ENCODE results near the gene EZR.

Gene EZR

DNA sequence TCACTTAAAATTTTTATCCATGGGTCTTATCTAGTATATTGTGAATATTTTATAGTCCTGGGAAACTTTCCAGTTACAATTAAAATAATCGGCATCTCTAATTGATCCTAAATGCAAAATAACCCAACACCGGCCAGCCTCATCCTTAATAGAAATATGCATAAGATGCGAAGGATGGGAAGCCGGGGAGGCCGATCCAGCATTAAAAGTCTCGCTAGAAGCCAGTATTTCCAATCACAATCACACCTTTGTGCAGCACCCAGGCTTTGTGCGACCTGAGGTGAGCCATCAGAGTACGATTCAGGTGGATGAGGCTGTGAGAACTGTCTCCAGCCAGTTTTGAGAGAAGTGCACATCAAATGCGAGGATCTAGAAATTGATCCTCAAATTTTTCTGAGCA lies 65.4 kb downstream of the EZR start:
- DNase-seq (ENCODE audit: low spot score) = no peak
- H3K27ac ChIP-seq = no peak overlapping the region
- TF ChIP-seq, protein P1, sequence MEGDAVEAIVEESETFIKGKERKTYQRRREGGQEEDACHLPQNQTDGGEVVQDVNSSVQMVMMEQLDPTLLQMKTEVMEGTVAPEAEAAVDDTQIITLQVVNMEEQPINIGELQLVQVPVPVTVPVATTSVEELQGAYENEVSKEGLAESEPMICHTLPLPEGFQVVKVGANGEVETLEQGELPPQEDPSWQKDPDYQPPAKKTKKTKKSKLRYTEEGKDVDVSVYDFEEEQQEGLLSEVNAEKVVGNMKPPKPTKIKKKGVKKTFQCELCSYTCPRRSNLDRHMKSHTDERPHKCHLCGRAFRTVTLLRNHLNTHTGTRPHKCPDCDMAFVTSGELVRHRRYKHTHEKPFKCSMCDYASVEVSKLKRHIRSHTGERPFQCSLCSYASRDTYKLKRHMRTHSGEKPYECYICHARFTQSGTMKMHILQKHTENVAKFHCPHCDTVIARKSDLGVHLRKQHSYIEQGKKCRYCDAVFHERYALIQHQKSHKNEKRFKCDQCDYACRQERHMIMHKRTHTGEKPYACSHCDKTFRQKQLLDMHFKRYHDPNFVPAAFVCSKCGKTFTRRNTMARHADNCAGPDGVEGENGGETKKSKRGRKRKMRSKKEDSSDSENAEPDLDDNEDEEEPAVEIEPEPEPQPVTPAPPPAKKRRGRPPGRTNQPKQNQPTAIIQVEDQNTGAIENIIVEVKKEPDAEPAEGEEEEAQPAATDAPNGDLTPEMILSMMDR (conservative IDR thresholded peaks at IDR 0.05; ENCODE audit: low read depth) = no peak
- POLR2A ChIA-PET (ENCODE audit: low non-redundant PET) = no interaction called here
- CTCF ChIA-PET = no interaction called here

DNA sequence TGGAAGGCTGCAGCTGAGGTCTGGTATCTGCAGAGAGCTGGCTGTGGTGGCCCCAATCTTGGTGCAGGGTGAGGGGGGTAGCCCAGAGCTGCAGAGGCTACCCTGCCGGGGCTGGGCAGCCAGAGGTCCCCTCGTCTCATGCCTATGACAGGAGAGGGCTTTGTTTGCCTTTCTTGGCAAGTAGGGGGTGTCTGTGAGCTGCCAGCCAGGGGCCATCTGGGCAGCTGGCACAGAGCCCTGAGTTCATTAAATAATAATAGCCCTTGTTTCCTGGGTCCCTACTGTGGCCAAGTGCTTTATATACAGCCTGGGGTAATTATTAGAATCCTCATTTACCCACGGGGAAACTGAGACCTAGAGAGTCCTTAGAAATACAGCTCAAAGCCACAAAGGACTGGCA lies 66.6 kb downstream of the EZR start:
- CTCF ChIA-PET = interaction anchor here (0.6 kb wide), 1 partner anchor 186 kb away, joined by 4 read pairs; no protein-coding TSS in a partner anchor
- no peak for DNase-seq (ENCODE audit: low spot score)
- TF ChIP-seq, protein P1 (conservative IDR thresholded peaks at IDR 0.05; ENCODE audit: low read depth) = no peak
- POLR2A ChIA-PET (ENCODE audit: low non-redundant PET) = no interaction called here
- no peak overlapping the region for H3K27ac ChIP-seq

DNA sequence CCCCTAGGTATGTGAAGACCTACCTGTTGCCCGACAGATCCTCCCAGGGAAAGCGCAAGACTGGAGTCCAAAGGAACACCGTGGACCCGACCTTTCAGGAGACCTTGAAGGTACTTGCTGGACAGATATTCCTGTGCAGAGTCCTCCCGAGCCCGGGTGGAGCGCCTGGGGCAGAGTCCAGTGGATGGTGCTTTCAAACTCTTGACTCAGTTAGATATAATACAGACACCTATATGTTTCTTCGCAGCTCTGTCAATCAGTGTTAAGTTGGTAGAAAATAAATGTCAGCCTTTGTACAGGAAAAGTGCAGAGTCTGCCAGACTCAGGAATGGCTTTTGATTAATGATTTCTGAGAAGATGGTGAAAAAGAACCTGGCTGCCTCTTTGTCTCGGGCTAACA lies 67.2 kb downstream of the EZR start:
- CTCF ChIA-PET = interaction anchor here (0.6 kb wide), 1 partner anchor 187 kb away, joined by 4 read pairs; no protein-coding TSS in a partner anchor
- POLR2A ChIA-PET (ENCODE audit: low non-redundant PET) = no interaction called here
- DNase-seq (ENCODE audit: low spot score) = no peak
- TF ChIP-seq, protein P1 (conservative IDR thresholded peaks at IDR 0.05; ENCODE audit: low read depth) = no peak
- no peak overlapping the region for H3K27ac ChIP-seq

DNA sequence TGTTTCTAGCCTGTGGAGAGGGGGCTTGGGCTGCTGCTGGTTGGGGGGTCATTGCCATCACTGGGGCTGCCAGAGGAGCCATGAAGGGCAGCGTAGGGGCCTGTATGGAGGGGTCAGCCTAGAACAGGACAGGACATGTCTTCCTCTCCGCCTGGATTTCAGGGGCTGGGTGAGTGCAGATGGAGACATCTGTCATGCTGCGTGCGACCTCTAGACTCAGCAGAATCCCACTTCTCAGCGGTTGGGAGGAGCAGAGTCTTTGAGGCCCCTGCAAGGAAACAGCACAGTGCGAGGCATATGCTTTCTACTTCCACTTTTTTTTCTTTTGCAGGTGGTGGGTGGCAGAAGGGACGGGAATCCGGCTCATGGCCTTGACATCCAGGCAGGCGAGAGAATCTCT lies 67.9 kb downstream of the EZR start:
- CTCF ChIA-PET = no interaction called here
- POLR2A ChIA-PET (ENCODE audit: low non-redundant PET) = no interaction called here
- DNase-seq (ENCODE audit: low spot score) = no peak
- TF ChIP-seq, protein P1 (conservative IDR thresholded peaks at IDR 0.05; ENCODE audit: low read depth) = no peak
- H3K27ac ChIP-seq = no peak overlapping the region

DNA sequence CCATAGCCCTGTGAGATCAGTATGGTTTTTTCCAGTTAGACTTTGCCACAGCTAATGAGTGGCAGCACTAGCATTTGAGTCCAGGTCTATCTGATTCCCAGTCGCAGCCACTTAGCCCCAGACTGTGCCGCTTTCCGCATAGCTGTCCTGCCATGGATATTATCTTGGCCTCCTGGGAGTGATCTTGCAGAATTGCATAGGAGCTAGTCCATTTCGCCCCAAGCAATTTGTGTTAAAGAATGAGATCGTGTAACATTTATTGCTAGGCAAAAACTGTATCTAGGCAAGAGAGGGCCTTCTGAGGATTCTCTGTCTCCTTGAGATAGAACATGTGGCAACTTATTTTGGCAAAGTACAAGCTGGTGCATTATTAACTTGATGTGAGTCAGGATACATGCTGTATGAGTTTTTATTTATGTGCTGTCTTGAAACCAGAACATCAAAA lies 74.2 kb downstream of the EZR start:
- ChIA-PET CTCF (interaction anchor here (0.7 to 1.2 kb wide), 2 partner anchors 41 to 1235 kb away, joined by 3 read pairs; no protein-coding TSS in a partner anchor), POLR2A (ENCODE audit: low non-redundant PET) (no interaction called here)
- no peak for DNase-seq (ENCODE audit: low spot score)
- no peak overlapping the region for H3K27ac ChIP-seq
- TF ChIP-seq, protein P1 (conservative IDR thresholded peaks at IDR 0.05; ENCODE audit: low read depth) = no peak

DNA sequence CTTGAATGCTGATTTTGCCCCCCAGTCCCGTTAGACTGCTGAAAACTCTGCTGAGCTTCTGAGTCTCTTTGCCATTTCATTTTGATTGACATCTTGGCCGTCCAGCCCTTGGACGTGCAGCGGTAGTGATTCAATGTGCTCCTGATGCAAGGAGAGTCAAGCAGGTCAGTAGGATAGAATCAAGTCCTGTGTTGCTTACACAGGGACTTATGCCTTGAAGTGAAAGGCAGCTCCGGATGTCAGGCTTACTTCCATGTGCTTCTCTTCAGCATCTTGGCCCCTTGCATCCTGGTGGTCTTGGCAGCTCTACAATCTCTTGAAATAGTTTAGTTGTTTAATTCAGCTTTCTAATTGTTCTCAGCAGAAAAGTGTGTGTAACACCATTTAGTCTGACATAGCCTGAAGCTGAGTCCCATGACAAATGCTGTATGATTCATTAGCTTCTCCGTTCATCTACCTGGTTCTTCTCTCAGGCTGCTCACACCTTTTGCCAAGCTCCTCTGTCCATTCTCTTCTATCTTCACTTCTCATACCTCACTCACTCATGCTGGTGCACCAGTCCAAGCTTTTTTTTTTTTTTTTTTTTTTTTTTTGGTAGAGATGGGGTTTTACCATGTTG lies 76.0 kb downstream of the EZR start:
- POLR2A ChIA-PET (ENCODE audit: low non-redundant PET) = interaction anchor here (0.6 kb wide), 2 partner anchors 249 to 573 kb away, joined by 3 to 4 read pairs; no protein-coding TSS in a partner anchor
- peak; percentile 62 for DNase-seq (ENCODE audit: low spot score)
- TF ChIP-seq, protein P1 (conservative IDR thresholded peaks at IDR 0.05; ENCODE audit: low read depth) = no peak
- CTCF ChIA-PET = interaction anchor here (0.9 to 1.1 kb wide), 2 partner anchors 21 to 24 kb away, joined by 3 read pairs; no protein-coding TSS in a partner anchor
- H3K27ac ChIP-seq = no peak overlapping the region

All from RWPE1 (cell line).